ENCODE results near the gene EGFR. TPM values are rescaled to one million over a fixed set of nuclear protein-coding genes. Genes with fewer than 3 reads are reported as not detected.

The EGFR gene
- total RNA-seq, 3 donors from 2014 or later, result 61.9 to 164 (median 65.0) TPM

DNA sequence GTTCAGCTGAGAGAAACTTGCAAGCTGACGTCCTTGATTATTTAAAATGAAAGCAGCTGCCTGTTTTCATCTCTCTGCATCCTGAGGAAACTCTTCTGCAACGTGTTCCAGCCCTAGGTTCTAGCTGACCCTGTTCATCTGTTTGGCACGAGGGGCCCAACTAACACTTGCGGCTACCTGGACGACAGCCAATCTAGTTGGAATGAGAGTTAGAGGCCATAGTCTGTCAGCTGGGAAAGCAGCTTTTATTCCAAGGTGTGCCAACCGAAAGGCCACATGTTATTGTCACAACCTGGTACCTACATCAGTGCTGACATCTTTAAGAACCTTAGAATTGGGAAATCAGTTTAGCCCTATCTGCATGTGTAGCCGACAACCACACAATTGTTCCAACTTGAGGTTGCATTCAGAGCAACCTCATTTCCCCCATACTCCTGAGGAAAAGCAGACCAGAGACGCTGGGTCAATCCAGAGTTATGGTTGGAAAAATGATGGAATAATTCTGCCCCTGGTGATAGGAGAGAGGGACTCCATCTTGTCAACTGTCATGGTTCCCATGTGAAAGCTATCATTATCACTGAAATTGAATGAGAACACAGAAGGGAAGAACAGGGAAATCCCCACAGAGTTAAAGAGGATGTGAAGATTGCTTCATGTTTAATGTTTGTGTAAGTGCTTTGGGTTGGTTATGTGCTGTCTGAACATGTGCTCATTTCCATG, 121.6 kb downstream of the EGFR start:
- no peak for DNase-seq (ENCODE audit: low spot score in 2 of 2)
- Histone ChIP-seq H3K4me3 (no peak overlapping the region), H3K27ac (no peak overlapping the region), H3K27me3 (no peaks in the 10 kb centered on the region), H3K36me3 (peaks cover 6% of the 10 kb centered on the region), H3K4me1 (no peaks in the 10 kb centered on the region), H3K9me3 (no peaks in the 10 kb centered on the region)
- TF ChIP-seq, protein P1, sequence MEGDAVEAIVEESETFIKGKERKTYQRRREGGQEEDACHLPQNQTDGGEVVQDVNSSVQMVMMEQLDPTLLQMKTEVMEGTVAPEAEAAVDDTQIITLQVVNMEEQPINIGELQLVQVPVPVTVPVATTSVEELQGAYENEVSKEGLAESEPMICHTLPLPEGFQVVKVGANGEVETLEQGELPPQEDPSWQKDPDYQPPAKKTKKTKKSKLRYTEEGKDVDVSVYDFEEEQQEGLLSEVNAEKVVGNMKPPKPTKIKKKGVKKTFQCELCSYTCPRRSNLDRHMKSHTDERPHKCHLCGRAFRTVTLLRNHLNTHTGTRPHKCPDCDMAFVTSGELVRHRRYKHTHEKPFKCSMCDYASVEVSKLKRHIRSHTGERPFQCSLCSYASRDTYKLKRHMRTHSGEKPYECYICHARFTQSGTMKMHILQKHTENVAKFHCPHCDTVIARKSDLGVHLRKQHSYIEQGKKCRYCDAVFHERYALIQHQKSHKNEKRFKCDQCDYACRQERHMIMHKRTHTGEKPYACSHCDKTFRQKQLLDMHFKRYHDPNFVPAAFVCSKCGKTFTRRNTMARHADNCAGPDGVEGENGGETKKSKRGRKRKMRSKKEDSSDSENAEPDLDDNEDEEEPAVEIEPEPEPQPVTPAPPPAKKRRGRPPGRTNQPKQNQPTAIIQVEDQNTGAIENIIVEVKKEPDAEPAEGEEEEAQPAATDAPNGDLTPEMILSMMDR (IDR thresholded peaks at IDR 0.05), result no peak
- TF ChIP-seq POLR2AphosphoS5 (IDR thresholded peaks at IDR 0.05), result no peak
- TF ChIP-seq POLR2A (IDR thresholded peaks at IDR 0.05), result no peak
- intact Hi-C loops (cut with DNase I; ENCODE audit: low total_unique reads), result no loop called here

DNA sequence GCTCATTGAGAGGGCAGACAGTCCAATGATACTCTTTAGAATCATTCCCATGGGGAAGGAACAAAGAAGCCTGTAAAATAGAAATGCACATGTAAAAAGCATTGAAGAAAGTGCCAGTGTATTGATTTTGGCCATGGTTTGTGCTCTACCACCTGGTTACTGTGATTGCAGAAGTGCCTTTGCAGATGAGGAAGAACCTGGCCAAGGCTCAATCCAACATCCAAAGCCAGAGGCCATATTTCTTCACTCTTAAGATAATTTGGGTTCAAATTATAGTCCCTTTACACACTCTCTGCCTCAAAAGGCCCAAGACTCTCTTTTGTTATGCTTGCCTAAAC, 122.1 kb downstream of the EGFR start:
- Histone ChIP-seq H3K36me3 (peaks cover 6% of the 10 kb centered on the region), H3K27ac (no peak overlapping the region), H3K4me1 (no peaks in the 10 kb centered on the region), H3K27me3 (no peaks in the 10 kb centered on the region), H3K4me3 (no peak overlapping the region), H3K9me3 (no peaks in the 10 kb centered on the region)
- TF ChIP-seq POLR2A (IDR thresholded peaks at IDR 0.05) (no peak), POLR2AphosphoS5 (IDR thresholded peaks at IDR 0.05) (no peak)
- TF ChIP-seq, protein P1 (IDR thresholded peaks at IDR 0.05), result no peak
- intact Hi-C loops (cut with DNase I; ENCODE audit: low total_unique reads), result no loop called here
- DNase-seq (ENCODE audit: low spot score in 2 of 2), result no peak

DNA sequence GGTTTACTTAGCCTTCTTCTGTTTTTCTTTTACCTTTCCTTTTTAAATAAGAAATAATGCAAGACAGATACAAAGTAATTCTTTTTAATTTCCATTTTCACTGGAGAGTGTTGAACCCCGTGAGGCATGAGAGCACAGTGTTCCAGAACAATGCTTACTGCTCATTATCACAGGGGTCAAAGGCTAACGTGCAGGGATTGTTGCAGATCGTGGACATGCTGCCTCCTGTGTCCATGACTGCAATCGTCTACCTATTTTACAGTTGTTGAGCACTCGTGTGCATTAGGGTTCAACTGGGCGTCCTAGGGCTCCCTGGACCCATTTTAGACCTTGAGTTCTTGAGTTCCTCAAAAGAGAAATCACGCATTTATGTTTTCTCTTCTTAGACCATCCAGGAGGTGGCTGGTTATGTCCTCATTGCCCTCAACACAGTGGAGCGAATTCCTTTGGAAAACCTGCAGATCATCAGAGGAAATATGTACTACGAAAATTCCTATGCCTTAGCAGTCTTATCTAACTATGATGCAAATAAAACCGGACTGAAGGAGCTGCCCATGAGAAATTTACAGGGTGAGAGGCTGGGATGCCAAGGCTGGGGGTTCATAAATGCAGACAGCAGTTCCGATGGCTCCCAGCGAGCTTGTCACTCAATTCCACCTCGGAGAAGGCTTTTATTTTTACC, 124.2 kb downstream of the EGFR start:
- no peaks in the 10 kb centered on the region for H3K4me1 ChIP-seq
- no peak for DNase-seq (ENCODE audit: low spot score in 2 of 2)
- no peaks in the 10 kb centered on the region for H3K9me3 ChIP-seq
- no peaks in the 10 kb centered on the region for H3K27me3 ChIP-seq
- H3K36me3 ChIP-seq, result peaks cover 6% of the 10 kb centered on the region
- TF ChIP-seq POLR2AphosphoS5 (IDR thresholded peaks at IDR 0.05), result no peak
- TF ChIP-seq POLR2A (IDR thresholded peaks at IDR 0.05), result no peak
- TF ChIP-seq, protein P1 (IDR thresholded peaks at IDR 0.05), result no peak
- H3K4me3 ChIP-seq, result no peak overlapping the region
- intact Hi-C loops (cut with DNase I; ENCODE audit: low total_unique reads), result no loop called here
- H3K27ac ChIP-seq, result no peak overlapping the region

DNA sequence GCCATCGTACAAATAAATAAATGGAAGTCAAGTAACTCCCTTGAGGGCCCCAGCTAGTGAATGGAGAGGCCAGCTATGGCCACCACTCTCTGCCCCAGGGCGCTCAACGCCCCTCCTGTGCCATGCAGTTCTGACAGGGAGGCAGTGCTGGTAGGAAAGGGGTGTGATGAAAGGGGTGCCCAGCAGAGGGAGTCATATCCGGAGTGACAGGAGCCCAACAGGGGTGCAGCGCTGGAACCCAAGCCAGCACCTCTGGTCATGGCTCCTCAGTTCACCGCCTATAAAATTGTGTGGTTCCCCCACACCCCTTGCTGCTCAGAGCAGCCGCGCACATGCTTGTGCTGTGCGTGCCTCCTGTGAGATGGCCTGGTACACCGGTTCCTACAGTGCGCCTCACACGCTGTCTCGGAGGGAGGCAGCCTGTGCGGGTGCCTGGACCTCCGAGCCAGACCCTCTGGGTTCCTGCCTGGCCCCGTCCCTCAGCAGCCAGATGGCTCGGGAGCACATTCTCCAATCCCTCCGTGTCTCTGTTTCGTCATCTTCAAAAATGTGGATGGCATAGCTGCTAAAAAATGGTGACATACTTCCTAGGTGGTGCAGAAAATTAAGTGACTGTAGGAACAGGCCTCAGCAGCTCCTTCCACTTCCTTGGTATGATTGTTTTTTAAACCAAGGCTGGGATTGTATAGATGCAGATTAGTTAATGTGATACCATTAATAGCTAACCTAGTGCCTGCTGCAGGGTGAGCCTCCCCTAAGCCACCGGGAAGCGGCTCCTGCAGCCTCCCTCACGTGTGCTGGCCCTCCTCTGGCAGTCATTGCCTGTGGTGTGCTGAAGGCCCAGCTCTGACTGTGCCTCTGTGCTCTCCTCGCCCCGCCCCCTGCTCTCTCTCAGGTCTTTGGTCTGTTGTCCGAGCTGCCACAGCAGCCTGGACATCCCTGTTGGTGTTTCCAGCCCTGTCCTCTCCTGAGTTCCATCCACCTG, 125.8 kb downstream of the EGFR start:
- TF ChIP-seq POLR2AphosphoS5 (IDR thresholded peaks at IDR 0.05) (no peak), POLR2A (IDR thresholded peaks at IDR 0.05) (no peak)
- TF ChIP-seq, protein P1 (IDR thresholded peaks at IDR 0.05), result no peak
- no peaks in the 10 kb centered on the region for H3K4me1 ChIP-seq
- DNase-seq (ENCODE audit: low spot score in 2 of 2), result no peak
- H3K36me3 ChIP-seq, result peaks cover 6% of the 10 kb centered on the region
- no peak overlapping the region for H3K27ac ChIP-seq
- no peaks in the 10 kb centered on the region for H3K9me3 ChIP-seq
- no peak overlapping the region for H3K4me3 ChIP-seq
- no peaks in the 10 kb centered on the region for H3K27me3 ChIP-seq
- intact Hi-C loops (cut with DNase I; ENCODE audit: low total_unique reads), result no loop called here

Measured in breast epithelium (tissue), 4 donors.